ENCODE measurements around the gene C6orf47. TPM values are rescaled to one million over a fixed set of nuclear protein-coding genes. Genes with fewer than 3 reads are reported as not detected.

C6orf47 gene
- polyA plus RNA-seq, 4 donors, result 17.9 to 24.3 (median 21.4) TPM

- no peak for DNase-seq (ENCODE audit: low read depth in 4 of 4, low spot score in 2 of 4)
Measured at GRCh38 chr6:31615748-31616147, 44.8 kb downstream of the C6orf47 start.

- DNase-seq (ENCODE audit: low read depth in 4 of 4, low spot score in 2 of 4), result no peak
Measured at GRCh38 chr6:31614684-31615578, 45.6 kb downstream of the C6orf47 start, which contains the start of gene AIF1. Gene AIF1, plus strand, starts transcription at chr6:31615234. Its CDS starts 96 bp downstream, at chr6:31615330.

GRCh38 chr6:31614075-31614619 is 46.4 kb downstream of the C6orf47 start:
- DNase-seq (ENCODE audit: low read depth in 4 of 4, low spot score in 2 of 4), result no peak

GRCh38 chr6:31610968-31611367 is 49.6 kb downstream of the C6orf47 start:
- DNase-seq (ENCODE audit: low read depth in 4 of 4, low spot score in 2 of 4), result no peak

- no peak for DNase-seq (ENCODE audit: low read depth in 4 of 4, low spot score in 2 of 4)
Measured at GRCh38 chr6:31609519-31610406, 50.8 kb downstream of the C6orf47 start.

Other genes with a start within 250 kb of the C6orf47 start
- gene MICB, start 162.6 kb downstream of the C6orf47 start, polyA plus RNA-seq (ENCODE audit: insufficient read length in 4 of 4), result 1 to 10 TPM in 2 of 4 donors, under 1 TPM in 2; 0.45 to 1.8 (median 0.88) TPM
- 10 to 100 TPM; 15.4 to 24.2 (median 18.0) TPM for gene MCCD1, start 131.8 kb downstream of the C6orf47 start, polyA plus RNA-seq (ENCODE audit: insufficient read length in 4 of 4)
- 100 to 1,000 TPM; 462 to 709 (median 569) TPM for gene DDX39B, start 118.8 kb downstream of the C6orf47 start, polyA plus RNA-seq (ENCODE audit: insufficient read length in 4 of 4)
- 10 to 100 TPM in 1 of 4 donors, 1 to 10 TPM in 3; 6.4 to 10.5 (median 6.5) TPM for gene ATP6V1G2, start 114.2 kb downstream of the C6orf47 start, polyA plus RNA-seq (ENCODE audit: insufficient read length in 4 of 4)
- 10 to 100 TPM; 18.4 to 29.0 (median 25.5) TPM for gene NFKBIL1, start 113.2 kb downstream of the C6orf47 start, polyA plus RNA-seq (ENCODE audit: insufficient read length in 4 of 4)
- gene LTA, start 88.5 kb downstream of the C6orf47 start, polyA plus RNA-seq (ENCODE audit: insufficient read length in 4 of 4), result under 1 TPM; 0.24 to 0.39 (median 0.31) TPM
- under 1 TPM in 1 of 4 donors, not detected in 3; 0.49 TPM for gene TNF, start 85.2 kb downstream of the C6orf47 start, polyA plus RNA-seq (ENCODE audit: insufficient read length in 4 of 4)
- gene LTB, start 78.4 kb downstream of the C6orf47 start, polyA plus RNA-seq (ENCODE audit: insufficient read length in 4 of 4), result 1 to 10 TPM in 3 of 4 donors, under 1 TPM in 1; 0.88 to 2.3 (median 2.0) TPM
- 1 to 10 TPM; 4.2 to 6.2 (median 5.0) TPM for gene LST1, start 74.5 kb downstream of the C6orf47 start, polyA plus RNA-seq (ENCODE audit: insufficient read length in 4 of 4)
- under 1 TPM in 3 of 4 donors, not detected in 1; 0.16 to 0.52 (median 0.25) TPM for gene NCR3, start 67.8 kb downstream of the C6orf47 start, polyA plus RNA-seq (ENCODE audit: insufficient read length in 4 of 4)
- gene AIF1, start 45.5 kb downstream of the C6orf47 start, polyA plus RNA-seq (ENCODE audit: insufficient read length in 4 of 4), result 10 to 100 TPM; 61.0 to 92.7 (median 73.5) TPM
- gene PRRC2A, start 40.1 kb downstream of the C6orf47 start, polyA plus RNA-seq (ENCODE audit: insufficient read length in 4 of 4), result 100 to 1,000 TPM; 129 to 238 (median 197) TPM
- 100 to 1,000 TPM; 218 to 274 (median 261) TPM for gene BAG6, start 8.1 kb downstream of the C6orf47 start, polyA plus RNA-seq (ENCODE audit: insufficient read length in 4 of 4)
- gene APOM, start 4.9 kb downstream of the C6orf47 start, polyA plus RNA-seq (ENCODE audit: insufficient read length in 4 of 4), result 100 to 1,000 TPM in 3 of 4 donors, 10 to 100 TPM in 1; 89.9 to 124 (median 104) TPM
- gene GPANK1, start 4.2 kb upstream of the C6orf47 start, polyA plus RNA-seq (ENCODE audit: insufficient read length in 4 of 4), result 10 to 100 TPM; 25.2 to 33.9 (median 29.5) TPM
- gene CSNK2B, start 5.3 kb upstream of the C6orf47 start, polyA plus RNA-seq (ENCODE audit: insufficient read length in 4 of 4), result 100 to 1,000 TPM; 224 to 234 (median 228) TPM
- gene LY6G5B, start 9.2 kb upstream of the C6orf47 start, polyA plus RNA-seq (ENCODE audit: insufficient read length in 4 of 4), result 10 to 100 TPM in 3 of 4 donors, 1 to 10 TPM in 1; 9.0 to 37.0 (median 19.2) TPM
- 1 to 10 TPM; 2.4 to 5.6 (median 3.0) TPM for gene LY6G5C, start 20.3 kb upstream of the C6orf47 start, polyA plus RNA-seq (ENCODE audit: insufficient read length in 4 of 4)
- gene ABHD16A, start 42.5 kb upstream of the C6orf47 start, polyA plus RNA-seq (ENCODE audit: insufficient read length in 4 of 4), result 10 to 100 TPM; 54.3 to 74.8 (median 61.5) TPM
- gene LY6G6F, start 46.1 kb upstream of the C6orf47 start, polyA plus RNA-seq (ENCODE audit: insufficient read length in 4 of 4), result under 1 TPM; 0.21 to 0.81 (median 0.57) TPM
- gene LY6G6D, start 54.6 kb upstream of the C6orf47 start, polyA plus RNA-seq (ENCODE audit: insufficient read length in 4 of 4), result under 1 TPM in 1 of 4 donors, not detected in 3; 0.65 TPM
- 1 to 10 TPM in 1 of 4 donors, under 1 TPM in 2, not detected in 1; 0.32 to 1.4 (median 0.47) TPM for gene LY6G6C, start 61.0 kb upstream of the C6orf47 start, polyA plus RNA-seq (ENCODE audit: insufficient read length in 4 of 4)
- gene MPIG6B, start 62.6 kb upstream of the C6orf47 start, polyA plus RNA-seq (ENCODE audit: insufficient read length in 4 of 4), result 1 to 10 TPM in 3 of 4 donors, under 1 TPM in 1; 0.72 to 2.4 (median 1.5) TPM
- 100 to 1,000 TPM; 163 to 243 (median 200) TPM for gene DDAH2, start 68.5 kb upstream of the C6orf47 start, polyA plus RNA-seq (ENCODE audit: insufficient read length in 4 of 4)
- gene CLIC1, start 75.8 kb upstream of the C6orf47 start, polyA plus RNA-seq (ENCODE audit: insufficient read length in 4 of 4), result 100 to 1,000 TPM; 251 to 323 (median 297) TPM
- 10 to 100 TPM; 13.1 to 58.4 (median 30.9) TPM for gene MSH5, start 79.2 kb upstream of the C6orf47 start, polyA plus RNA-seq (ENCODE audit: insufficient read length in 4 of 4)
- 10 to 100 TPM in 2 of 4 donors, 1 to 10 TPM in 2; 4.2 to 12.9 (median 7.3) TPM for gene SAPCD1, start 101.9 kb upstream of the C6orf47 start, polyA plus RNA-seq (ENCODE audit: insufficient read length in 4 of 4)
- gene VWA7, start 116.5 kb upstream of the C6orf47 start, polyA plus RNA-seq (ENCODE audit: insufficient read length in 4 of 4), result 10 to 100 TPM in 2 of 4 donors, 1 to 10 TPM in 2; 8.1 to 10.7 (median 9.6) TPM
- gene VARS1, start 135.0 kb upstream of the C6orf47 start, polyA plus RNA-seq (ENCODE audit: insufficient read length in 4 of 4), result 10 to 100 TPM; 51.9 to 64.8 (median 55.2) TPM
- gene LSM2, start 146.2 kb upstream of the C6orf47 start, polyA plus RNA-seq (ENCODE audit: insufficient read length in 4 of 4), result 10 to 100 TPM; 80.4 to 88.0 (median 84.9) TPM
- 1 to 10 TPM; 3.6 to 4.2 (median 3.8) TPM for gene HSPA1L, start 154.5 kb upstream of the C6orf47 start, polyA plus RNA-seq (ENCODE audit: insufficient read length in 4 of 4)
- gene HSPA1A, start 154.8 kb upstream of the C6orf47 start, polyA plus RNA-seq (ENCODE audit: insufficient read length in 4 of 4), result 100 to 1,000 TPM in 3 of 4 donors, 10 to 100 TPM in 1; 92.5 to 123 (median 116) TPM
- gene HSPA1B, start 167.0 kb upstream of the C6orf47 start, polyA plus RNA-seq (ENCODE audit: insufficient read length in 4 of 4), result 100 to 1,000 TPM; 128 to 169 (median 155) TPM
- gene NEU1, start 202.0 kb upstream of the C6orf47 start, polyA plus RNA-seq (ENCODE audit: insufficient read length in 4 of 4), result 10 to 100 TPM; 72.1 to 78.2 (median 75.1) TPM
- gene SLC44A4, start 218.2 kb upstream of the C6orf47 start, polyA plus RNA-seq (ENCODE audit: insufficient read length in 4 of 4), result 10 to 100 TPM; 37.2 to 57.4 (median 46.1) TPM
- gene EHMT2, start 236.9 kb upstream of the C6orf47 start, polyA plus RNA-seq (ENCODE audit: insufficient read length in 4 of 4), result 100 to 1,000 TPM in 1 of 4 donors, 10 to 100 TPM in 3; 65.6 to 111 (median 86.8) TPM
- gene ZBTB12, start 241.3 kb upstream of the C6orf47 start, polyA plus RNA-seq (ENCODE audit: insufficient read length in 4 of 4), result 10 to 100 TPM; 22.4 to 35.3 (median 26.9) TPM